HEK293 (cell line): ENCODE measurements around the gene EXOC1.
"Not testable (repeated sequence)": the region's sequence is repeated elsewhere in the genome, so short reads cannot be mapped to it uniquely, and the experiment has no call there.

ENCODE experiments used
- CTCF ChIA-PET: fragments of 350-600 bp; formaldehyde crosslinking; extraction: SDS; loops from one replicate; lab custom pipeline; 2021; ENCODE audit warnings: antibody characterized with exemption; lab: Yijun Ruan, JAX
- POLR2A ChIA-PET: fragments of 300-600 bp; formaldehyde crosslinking; extraction: SDS; loops from one replicate; lab custom pipeline; 2020; ENCODE audit warnings: antibody characterized with exemption, inconsistent platforms; lab: Yijun Ruan, JAX
- H3K27ac ChIP-seq: fragments of 200-500 bp; sonication (Bioruptor generic); 2 replicates; pipeline ENCODE4 v1.5.1; 2014; ENCODE audit warnings: low read depth, low read length, control low read depth, inconsistent platforms; ENCODE audit errors: extremely low read depth
- H3K36me3 ChIP-seq, 2 experiments: fragments of 200-500 bp in 1 of 2; sonication (Bioruptor generic) in 1 of 2; 1 replicate in 1 of 2; 2 replicates in 1 of 2; pipeline ENCODE4 v1.5.1; 2014 to 2017; ENCODE audit warnings: inconsistent platforms in 2 of 2, low read length in 2 of 2; ENCODE audit not compliant: control insufficient read depth in 2 of 2, insufficient read depth in 1 of 2
- H3K4me1 ChIP-seq: fragments of 200-500 bp; sonication (Bioruptor generic); 2 replicates; pipeline ENCODE4 v1.5.1; 2014; ENCODE audit warnings: mild to moderate bottlenecking, low read length, inconsistent platforms; ENCODE audit not compliant: control insufficient read depth, insufficient read depth
- H3K4me3 ChIP-seq: 2 replicates; pipeline ENCODE4 v1.5.1; 2011; ENCODE audit warnings: low read depth, mild to moderate bottlenecking, control low read depth, low read length, moderate library complexity
- H3K9me3 ChIP-seq: fragments of 200-500 bp; sonication (Bioruptor generic); 2 replicates; pipeline ENCODE4 v1.5.1; 2014; ENCODE audit warnings: low read depth, low read length, inconsistent platforms; ENCODE audit not compliant: control insufficient read depth, insufficient read depth
- EGR2 ChIP-seq: fragments of 450-650 bp; formaldehyde crosslinking; IDR thresholded peaks from 2 replicates; pipeline ENCODE4 v1.5.1; 2016; ENCODE audit warnings: low read depth, missing biosample characterization, missing genetic modification characterization
- GLIS1 ChIP-seq: fragments of 450-650 bp; formaldehyde crosslinking; IDR thresholded peaks from 2 replicates; pipeline ENCODE4 v1.5.1; 2016; ENCODE audit warnings: missing biosample characterization, missing genetic modification characterization
- KLF1 ChIP-seq: fragments of 450-650 bp; formaldehyde crosslinking; IDR thresholded peaks from 2 replicates; pipeline ENCODE4 v1.5.1; 2016; ENCODE audit warnings: missing biosample characterization, missing genetic modification characterization
- PRDM1 ChIP-seq: fragments of 450-650 bp; formaldehyde crosslinking; IDR thresholded peaks from 2 replicates; pipeline ENCODE4; 2016; ENCODE audit warnings: missing biosample characterization, missing genetic modification characterization
- SP2 ChIP-seq: fragments of 450-650 bp; formaldehyde crosslinking; IDR thresholded peaks from 2 replicates; pipeline ENCODE4 v1.5.1; 2016; ENCODE audit warnings: missing biosample characterization, missing genetic modification characterization
- SP3 ChIP-seq: fragments of 450-650 bp; formaldehyde crosslinking; IDR thresholded peaks from 2 replicates; pipeline ENCODE4 v1.5.1; 2016; ENCODE audit warnings: missing biosample characterization, missing genetic modification characterization
- SP7 ChIP-seq: fragments of 450-650 bp; formaldehyde crosslinking; IDR thresholded peaks from 2 replicates; pipeline ENCODE4 v1.5.1; 2016; ENCODE audit warnings: missing biosample characterization, missing genetic modification characterization
- YY1 ChIP-seq: fragments of 450-650 bp; formaldehyde crosslinking; IDR thresholded peaks from 2 replicates; pipeline ENCODE4 v1.5.1; 2018; ENCODE audit warnings: missing biosample characterization, missing genetic modification characterization
- ZBTB17 ChIP-seq: fragments of 450-650 bp; formaldehyde crosslinking; IDR thresholded peaks from 2 replicates; pipeline ENCODE4 v1.5.1; 2016; ENCODE audit warnings: missing biosample characterization, missing genetic modification characterization
- ZBTB8A ChIP-seq: fragments of 450-650 bp; formaldehyde crosslinking; IDR thresholded peaks from 2 replicates; pipeline ENCODE4 v1.5.1; 2016; ENCODE audit warnings: missing biosample characterization, missing genetic modification characterization
- ZFP69B ChIP-seq: fragments of 450-650 bp; formaldehyde crosslinking; IDR thresholded peaks from 2 replicates; pipeline ENCODE4 v1.5.1; 2016; ENCODE audit warnings: missing biosample characterization, missing genetic modification characterization
- ZNF335 ChIP-seq: fragments of 450-650 bp; formaldehyde crosslinking; conservative IDR thresholded peaks from 2 replicates; pipeline ENCODE4 v1.5.1; 2016; ENCODE audit warnings: missing biosample characterization, missing genetic modification characterization
- ZNF341 ChIP-seq: fragments of 450-650 bp; formaldehyde crosslinking; IDR thresholded peaks from 2 replicates; pipeline ENCODE4; 2016; ENCODE audit warnings: low read depth, missing biosample characterization, missing genetic modification characterization
- ZNF391 ChIP-seq: fragments of 450-650 bp; formaldehyde crosslinking; IDR thresholded peaks from 2 replicates; pipeline ENCODE4 v1.5.1; 2016; ENCODE audit warnings: low read depth, missing biosample characterization, missing genetic modification characterization, borderline replicate concordance
- ZNF416 ChIP-seq: fragments of 450-650 bp; formaldehyde crosslinking; IDR thresholded peaks from 2 replicates; pipeline ENCODE4 v1.5.1; 2016; ENCODE audit warnings: missing biosample characterization, missing genetic modification characterization
- ZNF501 ChIP-seq: fragments of 450-650 bp; formaldehyde crosslinking; IDR thresholded peaks from 2 replicates; pipeline ENCODE4 v1.5.1; 2016; ENCODE audit warnings: missing biosample characterization, missing genetic modification characterization
- ZNF692 ChIP-seq: fragments of 450-650 bp; formaldehyde crosslinking; IDR thresholded peaks from 2 replicates; pipeline ENCODE4 v1.5.1; 2016; ENCODE audit warnings: missing biosample characterization, missing genetic modification characterization
- TF ChIP-seq, protein P1 (sequence below): fragments of 450-650 bp; formaldehyde crosslinking; IDR thresholded peaks from 2 replicates; pipeline ENCODE4 v1.5.1; 2016; ENCODE audit warnings: missing biosample characterization, missing genetic modification characterization
- TF ChIP-seq, protein P2 (sequence below): fragments of 450-650 bp; formaldehyde crosslinking; conservative IDR thresholded peaks from 2 replicates; pipeline ENCODE4 v1.5.1; 2016; ENCODE audit warnings: low read depth, missing biosample characterization, missing genetic modification characterization
- TF ChIP-seq, protein P3 (sequence below): fragments of 450-650 bp; formaldehyde crosslinking; IDR thresholded peaks from 2 replicates; pipeline ENCODE4 v1.5.1; 2016; ENCODE audit warnings: missing biosample characterization, missing genetic modification characterization

The EXOC1 gene

GRCh38 chr4:55841373-55842239 lies 11.8 kb upstream of the EXOC1 start:
- H3K9me3 ChIP-seq, H3K4me3 ChIP-seq, H3K27ac ChIP-seq, H3K36me3 ChIP-seq, H3K4me1 ChIP-seq: not testable (repeated sequence)
- TF ChIP-seq ZFP69B (tag by site-specific recombination) (peak; percentile 74), ZNF341 (tag by site-specific recombination) (peak; percentile 64), ZNF501 (tag by site-specific recombination) (peak; percentile 52; the same call in 1 of the 2 replicates), ZNF692 (tag by site-specific recombination) (peak; percentile 69), EGR2 (tag by site-specific recombination) (0 out of 2 replicates have a peak, but pooled peaks have one; percentile 24), ZNF416 (tag by site-specific recombination) (peak; percentile 96), KLF1 (peak; percentile 43; the same call in 1 of the 2 replicates), SP3 (tag by site-specific recombination) (0 out of 2 replicates have a peak, but pooled peaks have one; percentile 14), YY1 (peak; percentile 59; the same call in 1 of the 2 replicates), PRDM1 (tag by site-specific recombination) (peak; percentile 31; the same call in 1 of the 2 replicates), GLIS1 (0 out of 2 replicates have a peak, but pooled peaks have one; percentile 22), SP7 (0 out of 2 replicates have a peak, but pooled peaks have one; percentile 27), ZBTB17 (tag by site-specific recombination) (peak; percentile 62), SP2 (tag by site-specific recombination) (peak; percentile 18; the same call in 1 of the 2 replicates), ZNF335 (peak; percentile 88), ZBTB8A (peak; percentile 68), ZNF391 (tag by site-specific recombination) (0 out of 2 replicates have a peak, but pooled peaks have one; percentile 25)
- TF ChIP-seq, protein P1, sequence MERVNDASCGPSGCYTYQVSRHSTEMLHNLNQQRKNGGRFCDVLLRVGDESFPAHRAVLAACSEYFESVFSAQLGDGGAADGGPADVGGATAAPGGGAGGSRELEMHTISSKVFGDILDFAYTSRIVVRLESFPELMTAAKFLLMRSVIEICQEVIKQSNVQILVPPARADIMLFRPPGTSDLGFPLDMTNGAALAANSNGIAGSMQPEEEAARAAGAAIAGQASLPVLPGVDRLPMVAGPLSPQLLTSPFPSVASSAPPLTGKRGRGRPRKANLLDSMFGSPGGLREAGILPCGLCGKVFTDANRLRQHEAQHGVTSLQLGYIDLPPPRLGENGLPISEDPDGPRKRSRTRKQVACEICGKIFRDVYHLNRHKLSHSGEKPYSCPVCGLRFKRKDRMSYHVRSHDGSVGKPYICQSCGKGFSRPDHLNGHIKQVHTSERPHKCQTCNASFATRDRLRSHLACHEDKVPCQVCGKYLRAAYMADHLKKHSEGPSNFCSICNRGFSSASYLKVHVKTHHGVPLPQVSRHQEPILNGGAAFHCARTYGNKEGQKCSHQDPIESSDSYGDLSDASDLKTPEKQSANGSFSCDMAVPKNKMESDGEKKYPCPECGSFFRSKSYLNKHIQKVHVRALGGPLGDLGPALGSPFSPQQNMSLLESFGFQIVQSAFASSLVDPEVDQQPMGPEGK (tag by site-specific recombination), result peak; percentile 70
- TF ChIP-seq, protein P2, sequence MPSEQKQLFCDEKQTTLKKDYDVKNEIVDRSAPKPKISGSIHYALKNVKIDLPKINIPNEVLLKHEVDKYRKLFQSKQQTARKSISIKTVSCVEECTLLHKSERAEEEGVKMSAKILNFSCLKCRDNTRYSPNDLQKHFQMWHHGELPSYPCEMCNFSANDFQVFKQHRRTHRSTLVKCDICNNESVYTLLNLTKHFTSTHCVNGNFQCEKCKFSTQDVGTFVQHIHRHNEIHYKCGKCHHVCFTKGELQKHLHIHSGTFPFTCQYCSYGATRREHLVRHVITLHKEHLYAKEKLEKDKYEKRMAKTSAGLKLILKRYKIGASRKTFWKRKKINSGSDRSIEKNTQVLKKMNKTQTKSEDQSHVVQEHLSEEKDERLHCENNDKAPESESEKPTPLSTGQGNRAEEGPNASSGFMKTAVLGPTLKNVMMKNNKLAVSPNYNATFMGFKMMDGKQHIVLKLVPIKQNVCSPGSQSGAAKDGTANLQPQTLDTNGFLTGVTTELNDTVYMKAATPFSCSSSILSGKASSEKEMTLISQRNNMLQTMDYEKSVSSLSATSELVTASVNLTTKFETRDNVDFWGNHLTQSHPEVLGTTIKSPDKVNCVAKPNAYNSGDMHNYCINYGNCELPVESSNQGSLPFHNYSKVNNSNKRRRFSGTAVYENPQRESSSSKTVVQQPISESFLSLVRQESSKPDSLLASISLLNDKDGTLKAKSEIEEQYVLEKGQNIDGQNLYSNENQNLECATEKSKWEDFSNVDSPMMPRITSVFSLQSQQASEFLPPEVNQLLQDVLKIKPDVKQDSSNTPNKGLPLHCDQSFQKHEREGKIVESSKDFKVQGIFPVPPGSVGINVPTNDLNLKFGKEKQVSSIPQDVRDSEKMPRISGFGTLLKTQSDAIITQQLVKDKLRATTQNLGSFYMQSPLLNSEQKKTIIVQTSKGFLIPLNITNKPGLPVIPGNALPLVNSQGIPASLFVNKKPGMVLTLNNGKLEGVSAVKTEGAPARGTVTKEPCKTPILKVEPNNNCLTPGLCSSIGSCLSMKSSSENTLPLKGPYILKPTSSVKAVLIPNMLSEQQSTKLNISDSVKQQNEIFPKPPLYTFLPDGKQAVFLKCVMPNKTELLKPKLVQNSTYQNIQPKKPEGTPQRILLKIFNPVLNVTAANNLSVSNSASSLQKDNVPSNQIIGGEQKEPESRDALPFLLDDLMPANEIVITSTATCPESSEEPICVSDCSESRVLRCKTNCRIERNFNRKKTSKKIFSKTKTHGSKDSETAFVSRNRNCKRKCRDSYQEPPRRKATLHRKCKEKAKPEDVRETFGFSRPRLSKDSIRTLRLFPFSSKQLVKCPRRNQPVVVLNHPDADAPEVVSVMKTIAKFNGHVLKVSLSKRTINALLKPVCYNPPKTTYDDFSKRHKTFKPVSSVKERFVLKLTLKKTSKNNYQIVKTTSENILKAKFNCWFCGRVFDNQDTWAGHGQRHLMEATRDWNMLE (tag by site-specific recombination), result peak; percentile 29
- TF ChIP-seq, protein P3, sequence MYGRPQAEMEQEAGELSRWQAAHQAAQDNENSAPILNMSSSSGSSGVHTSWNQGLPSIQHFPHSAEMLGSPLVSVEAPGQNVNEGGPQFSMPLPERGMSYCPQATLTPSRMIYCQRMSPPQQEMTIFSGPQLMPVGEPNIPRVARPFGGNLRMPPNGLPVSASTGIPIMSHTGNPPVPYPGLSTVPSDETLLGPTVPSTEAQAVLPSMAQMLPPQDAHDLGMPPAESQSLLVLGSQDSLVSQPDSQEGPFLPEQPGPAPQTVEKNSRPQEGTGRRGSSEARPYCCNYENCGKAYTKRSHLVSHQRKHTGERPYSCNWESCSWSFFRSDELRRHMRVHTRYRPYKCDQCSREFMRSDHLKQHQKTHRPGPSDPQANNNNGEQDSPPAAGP (tag by site-specific recombination), result 0 out of 2 replicates have a peak, but pooled peaks have one; percentile 36
- TF ChIP-seq, all 188 proteins: peak for 20; not testable (repeated sequence) for 168
- CTCF ChIA-PET, POLR2A ChIA-PET: not testable (repeated sequence)
